Neural progenitor cell (in vitro differentiated cells): Measurements from ENCODE around the gene HMBS.
A peak's percentile ranks its signal among the peaks of the same experiment; 100 is the strongest.

Source experiments
- EZH2 ChIP-seq: fragments of 200-600 bp; sonication (generic); IDR thresholded peaks from 2 replicates; pipeline ENCODE4 v1.6.1; 2017; ENCODE audit warnings: antibody characterized with exemption, mild to moderate bottlenecking, moderate library complexity
- EZH2phosphoT487 ChIP-seq: fragments of 200-600 bp; sonication (generic); IDR thresholded peaks from 2 replicates; pipeline ENCODE4 v1.6.1; 2017; ENCODE audit warnings: antibody characterized with exemption
- TF ChIP-seq, protein P1 (sequence below): fragments of 200-600 bp; sonication (generic); IDR thresholded peaks from 2 replicates; pipeline ENCODE4 v1.5.1; 2017; ENCODE audit warnings: antibody characterized with exemption, mild to moderate bottlenecking

DNA sequence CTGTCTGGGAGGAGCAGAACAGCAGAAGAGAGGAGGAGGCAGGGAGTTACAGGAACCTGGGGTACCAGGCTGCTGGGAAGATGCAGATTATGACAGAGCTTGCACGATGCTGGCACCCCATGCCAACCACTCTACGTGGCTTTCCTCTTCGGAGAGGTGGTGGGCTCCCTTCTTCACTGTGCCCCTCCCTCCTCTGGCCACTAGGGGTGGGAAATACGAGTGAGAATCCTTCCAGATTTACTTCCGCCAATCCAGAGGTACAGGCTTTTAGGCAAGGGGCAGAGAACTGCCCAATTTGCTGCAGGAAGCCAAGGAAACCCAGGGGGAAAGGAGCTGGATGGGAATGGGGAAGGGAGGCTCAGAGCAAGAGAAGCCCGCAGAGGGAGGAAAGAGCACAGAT, 40.0 kb upstream of the HMBS start:
- TF ChIP-seq, protein P1, sequence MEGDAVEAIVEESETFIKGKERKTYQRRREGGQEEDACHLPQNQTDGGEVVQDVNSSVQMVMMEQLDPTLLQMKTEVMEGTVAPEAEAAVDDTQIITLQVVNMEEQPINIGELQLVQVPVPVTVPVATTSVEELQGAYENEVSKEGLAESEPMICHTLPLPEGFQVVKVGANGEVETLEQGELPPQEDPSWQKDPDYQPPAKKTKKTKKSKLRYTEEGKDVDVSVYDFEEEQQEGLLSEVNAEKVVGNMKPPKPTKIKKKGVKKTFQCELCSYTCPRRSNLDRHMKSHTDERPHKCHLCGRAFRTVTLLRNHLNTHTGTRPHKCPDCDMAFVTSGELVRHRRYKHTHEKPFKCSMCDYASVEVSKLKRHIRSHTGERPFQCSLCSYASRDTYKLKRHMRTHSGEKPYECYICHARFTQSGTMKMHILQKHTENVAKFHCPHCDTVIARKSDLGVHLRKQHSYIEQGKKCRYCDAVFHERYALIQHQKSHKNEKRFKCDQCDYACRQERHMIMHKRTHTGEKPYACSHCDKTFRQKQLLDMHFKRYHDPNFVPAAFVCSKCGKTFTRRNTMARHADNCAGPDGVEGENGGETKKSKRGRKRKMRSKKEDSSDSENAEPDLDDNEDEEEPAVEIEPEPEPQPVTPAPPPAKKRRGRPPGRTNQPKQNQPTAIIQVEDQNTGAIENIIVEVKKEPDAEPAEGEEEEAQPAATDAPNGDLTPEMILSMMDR = peak; percentile 42
- TF ChIP-seq EZH2phosphoT487 (no peak), EZH2 (no peak)
